Activated CD4-positive, alpha-beta T cell treated with anti-CD3 and anti-CD28 coated beads, Interleukin-2, amount 10 ng/mL, durations not matched to agents 7 days and 5 days (primary cell): ENCODE data around the gene CDX2. TPM values are rescaled to one million over a fixed set of nuclear protein-coding genes. Genes with fewer than 3 reads are reported as not detected.
"Not testable (repeated sequence)": the region's sequence is repeated elsewhere in the genome, so short reads cannot be mapped to it uniquely, and the experiment has no call there.

ENCODE experiments used
- CTCF ChIA-PET: fragments of 350-600 bp; sonication (Branson Sonifier 250); formaldehyde crosslinking; loops from one replicate; lab custom pipeline; 2021; ENCODE audit warnings: antibody characterized with exemption; lab: Charles Lee
- POLR2A ChIA-PET: fragments of 350-600 bp; sonication (Branson Sonifier 250); formaldehyde crosslinking; loops from one replicate; lab custom pipeline; 2021; ENCODE audit warnings: antibody characterized with exemption; lab: Charles Lee
- DNase-seq: peaks from one replicate; pipeline ENCODE4 v3.0.0-alpha.2; 2020
- H3K27ac Mint-ChIP-seq: one replicate; pipeline ENCODE4 v1.8.0; 2021; ENCODE audit warnings: mild to moderate bottlenecking, moderate library complexity, mixed read lengths
- H3K27me3 Mint-ChIP-seq: one replicate; pipeline ENCODE4 v1.8.0; 2021; ENCODE audit warnings: mixed read lengths
- H3K36me3 Mint-ChIP-seq: one replicate; pipeline ENCODE4 v1.8.0; 2021; ENCODE audit warnings: low read depth, mixed read lengths
- H3K4me1 Mint-ChIP-seq: one replicate; pipeline ENCODE4 v1.8.0; 2021; ENCODE audit warnings: mixed read lengths
- H3K4me3 Mint-ChIP-seq: one replicate; pipeline ENCODE4 v1.8.0; 2021; ENCODE audit warnings: mild to moderate bottlenecking, moderate library complexity, mixed read lengths
- H3K9me3 Mint-ChIP-seq: one replicate; pipeline ENCODE4 v1.8.0; 2021; ENCODE audit warnings: mixed read lengths
- total RNA-seq, 2 experiments: library from RNA; stranded (reverse); gene quantifications; one replicate each; pipeline ENCODE4 v1.2.3, GENCODE V29; 2021

Gene CDX2
- total RNA-seq, 2 experiments from 2014 or later: not detected

GRCh38 chr13:27966641-27967202 lies 2.4 kb downstream of the CDX2 start:
- H3K36me3 Mint-ChIP-seq: no peaks in the 10 kb centered on the region
- no peak overlapping the region for H3K27ac Mint-ChIP-seq
- H3K4me3 Mint-ChIP-seq: no peak overlapping the region
- CTCF ChIA-PET: interaction anchor here (1.2 to 2.0 kb wide), 2 partner anchors 9 to 140 kb away, joined by 3 to 6 read pairs; no protein-coding TSS in a partner anchor
- no peak for DNase-seq
- H3K27me3 Mint-ChIP-seq: peaks cover 89% of the 10 kb centered on the region
- POLR2A ChIA-PET: no interaction called here
- H3K4me1 Mint-ChIP-seq: peaks cover 5% of the 10 kb centered on the region
- H3K9me3 Mint-ChIP-seq: no peaks in the 10 kb centered on the region

GRCh38 chr13:27965740-27966640 lies 3.1 kb downstream of the CDX2 start:
- peaks cover 89% of the 10 kb centered on the region for H3K27me3 Mint-ChIP-seq
- CTCF ChIA-PET: interaction anchor here (1.2 to 1.5 kb wide), 2 partner anchors 10 to 18 kb away, joined by 3 to 4 read pairs; no protein-coding TSS in a partner anchor
- H3K9me3 Mint-ChIP-seq: no peaks in the 10 kb centered on the region
- no peaks in the 10 kb centered on the region for H3K36me3 Mint-ChIP-seq
- H3K4me3 Mint-ChIP-seq: no peak overlapping the region
- POLR2A ChIA-PET: no interaction called here
- H3K4me1 Mint-ChIP-seq: peaks cover 5% of the 10 kb centered on the region
- no peak for DNase-seq
- H3K27ac Mint-ChIP-seq: no peak overlapping the region

GRCh38 chr13:27965343-27965739 lies 3.8 kb downstream of the CDX2 start:
- H3K27ac Mint-ChIP-seq: no peak overlapping the region
- ChIA-PET POLR2A (no interaction called here), CTCF (interaction anchor here (1.5 kb wide), 1 partner anchor 19 kb away, joined by 4 read pairs; no protein-coding TSS in a partner anchor)
- no peak for DNase-seq
- peaks cover 5% of the 10 kb centered on the region for H3K4me1 Mint-ChIP-seq
- peaks cover 85% of the 10 kb centered on the region for H3K27me3 Mint-ChIP-seq
- H3K4me3 Mint-ChIP-seq: no peak overlapping the region
- no peaks in the 10 kb centered on the region for H3K36me3 Mint-ChIP-seq
- H3K9me3 Mint-ChIP-seq: no peaks in the 10 kb centered on the region

- H3K36me3 Mint-ChIP-seq: no peaks in the 10 kb centered on the region
- no peak overlapping the region for H3K27ac Mint-ChIP-seq
- no peaks in the 10 kb centered on the region for H3K9me3 Mint-ChIP-seq
- ChIA-PET CTCF (interaction anchor here (1.5 kb wide), 1 partner anchor 19 kb away, joined by 4 read pairs; no protein-coding TSS in a partner anchor), POLR2A (no interaction called here)
- no peak for DNase-seq
- H3K4me3 Mint-ChIP-seq: no peak overlapping the region
- H3K4me1 Mint-ChIP-seq: peaks cover 8% of the 10 kb centered on the region
- peaks cover 85% of the 10 kb centered on the region for H3K27me3 Mint-ChIP-seq
These were observed 4.3 kb downstream of the CDX2 start for GRCh38 chr13:27964741-27965323.

DNA sequence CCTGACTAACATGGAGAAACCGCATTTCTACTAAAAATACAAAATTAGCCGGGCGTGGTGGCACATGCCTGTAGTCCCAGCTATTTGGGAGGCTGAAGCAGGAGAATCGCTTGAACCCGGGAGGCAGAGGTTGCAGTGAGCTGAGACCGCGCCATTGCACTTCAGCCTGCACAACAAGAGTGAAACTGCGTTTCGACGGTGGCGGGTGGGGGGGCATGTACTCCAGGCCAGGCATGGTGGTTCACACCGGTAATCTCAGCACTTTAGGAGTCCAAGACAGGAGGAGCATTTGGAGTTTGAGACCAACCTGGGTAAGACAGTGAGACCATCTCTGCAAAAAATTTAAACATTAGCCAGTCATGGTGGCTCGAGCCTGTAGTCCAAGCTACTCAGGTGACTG lies 4.9 kb downstream of the CDX2 start:
- POLR2A ChIA-PET, H3K4me3 Mint-ChIP-seq, H3K9me3 Mint-ChIP-seq, DNase-seq, H3K36me3 Mint-ChIP-seq, H3K4me1 Mint-ChIP-seq, H3K27ac Mint-ChIP-seq: not testable (repeated sequence)
- peaks cover 84% of the 10 kb centered on the region for H3K27me3 Mint-ChIP-seq
- CTCF ChIA-PET: interaction anchor here (1.5 kb wide), 1 partner anchor 20 kb away, joined by 4 read pairs; no protein-coding TSS in a partner anchor

GRCh38 chr13:27963491-27963890 lies 5.6 kb downstream of the CDX2 start:
- peak overlapping the region; percentile 20 for H3K27ac Mint-ChIP-seq
- H3K4me3 Mint-ChIP-seq: no peak overlapping the region

DNA sequence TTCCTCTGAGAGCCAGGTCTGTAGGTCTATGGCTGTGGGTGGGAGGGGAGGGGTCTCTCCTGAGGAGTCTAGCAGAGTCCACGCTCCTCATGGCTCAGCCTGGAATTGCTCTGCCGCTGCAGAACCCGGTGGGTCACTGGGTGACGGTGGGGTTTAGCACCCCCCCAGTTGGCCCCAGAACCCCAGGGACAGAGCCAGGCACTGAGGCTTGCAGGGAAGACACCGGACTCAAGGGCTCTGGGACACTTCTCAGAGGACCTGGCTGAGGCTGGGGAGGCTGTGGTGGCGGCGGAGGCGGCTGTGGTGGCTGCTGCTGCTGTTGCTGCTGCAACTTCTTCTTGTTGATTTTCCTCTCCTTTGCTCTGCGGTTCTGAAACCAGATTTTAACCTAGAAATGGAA lies 6.1 kb downstream of the CDX2 start:
- H3K27me3 Mint-ChIP-seq: peaks cover 90% of the 10 kb centered on the region
- H3K4me3 Mint-ChIP-seq: no peak overlapping the region
- no peaks in the 10 kb centered on the region for H3K36me3 Mint-ChIP-seq
- ChIA-PET POLR2A (no interaction called here), CTCF (interaction anchor here (0.6 kb wide), 1 partner anchor 559 kb away, joined by 7 read pairs; no protein-coding TSS in a partner anchor)
- H3K27ac Mint-ChIP-seq: no peak overlapping the region
- peaks cover 3% of the 10 kb centered on the region for H3K4me1 Mint-ChIP-seq
- DNase-seq: no peak
- H3K9me3 Mint-ChIP-seq: no peaks in the 10 kb centered on the region

More at GRCh38 chr13:27963491-27963890, 5.6 kb downstream of the CDX2 start:
- DNase-seq: no peak
- Mint-ChIP-seq H3K9me3 (no peaks in the 10 kb centered on the region), H3K36me3 (no peaks in the 10 kb centered on the region), H3K27me3 (peaks cover 86% of the 10 kb centered on the region), H3K4me1 (peaks cover 3% of the 10 kb centered on the region)
- ChIA-PET CTCF (no interaction called here), POLR2A (no interaction called here)

GRCh38 chr13:27962128-27962841 lies 6.8 kb downstream of the CDX2 start:
- Mint-ChIP-seq H3K9me3 (no peaks in the 10 kb centered on the region), H3K27ac (no peak overlapping the region), H3K27me3 (peaks cover 87% of the 10 kb centered on the region), H3K36me3 (no peaks in the 10 kb centered on the region), H3K4me3 (no peak overlapping the region), H3K4me1 (peaks cover 3% of the 10 kb centered on the region)
- DNase-seq: no peak
- POLR2A ChIA-PET: no interaction called here
- CTCF ChIA-PET: interaction anchor here (0.6 to 0.8 kb wide), 3 partner anchors 8 to 559 kb away, joined by 3 to 7 read pairs (median 4); no protein-coding TSS in a partner anchor

DNA sequence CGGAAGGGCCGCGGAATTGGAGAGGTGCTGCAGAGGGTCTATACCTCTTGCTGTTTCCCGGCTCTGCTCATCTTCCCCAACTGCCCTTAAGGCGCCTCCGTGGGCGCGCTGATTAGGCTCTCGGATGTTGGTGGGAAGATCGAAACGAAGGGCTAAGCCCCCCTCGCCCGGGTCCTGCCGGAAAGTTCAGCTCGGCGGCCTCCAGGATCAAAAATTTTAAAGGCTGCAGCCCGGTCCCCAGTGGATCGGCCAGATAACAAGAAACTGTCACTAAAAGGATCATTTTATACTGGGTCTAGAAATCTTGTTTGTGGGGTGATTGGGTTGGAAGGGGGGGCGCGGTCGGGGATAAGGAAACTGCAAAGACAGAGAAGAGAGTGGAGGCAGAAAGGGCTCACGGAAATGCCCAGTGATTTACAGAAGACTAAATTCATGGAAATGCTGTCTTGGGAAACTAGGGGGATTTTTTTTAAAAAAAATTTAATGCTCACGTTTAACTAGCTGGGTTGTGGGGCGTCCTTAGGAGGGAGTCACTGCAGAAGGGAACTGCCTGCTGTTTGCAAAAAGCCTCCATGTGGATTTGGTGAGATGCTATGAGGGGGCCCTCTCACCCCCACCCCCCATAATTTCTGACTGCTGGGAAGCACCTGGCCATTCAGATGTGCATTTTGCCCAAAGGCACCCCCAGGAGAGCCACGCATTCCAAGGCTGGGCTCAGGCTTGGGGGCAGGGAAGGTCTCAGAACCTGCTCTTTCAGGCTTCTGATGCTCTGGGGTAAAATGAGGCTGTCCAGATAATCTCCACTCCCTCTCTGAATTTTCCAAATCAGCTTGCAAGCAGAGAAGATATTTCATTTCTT lies 7.7 kb downstream of the CDX2 start:
- CTCF ChIA-PET: interaction anchor here (1.0 kb wide), 1 partner anchor 41 kb away, joined by 3 read pairs; no protein-coding TSS in a partner anchor
- Mint-ChIP-seq H3K36me3 (no peaks in the 10 kb centered on the region), H3K4me3 (no peak overlapping the region)

DNA sequence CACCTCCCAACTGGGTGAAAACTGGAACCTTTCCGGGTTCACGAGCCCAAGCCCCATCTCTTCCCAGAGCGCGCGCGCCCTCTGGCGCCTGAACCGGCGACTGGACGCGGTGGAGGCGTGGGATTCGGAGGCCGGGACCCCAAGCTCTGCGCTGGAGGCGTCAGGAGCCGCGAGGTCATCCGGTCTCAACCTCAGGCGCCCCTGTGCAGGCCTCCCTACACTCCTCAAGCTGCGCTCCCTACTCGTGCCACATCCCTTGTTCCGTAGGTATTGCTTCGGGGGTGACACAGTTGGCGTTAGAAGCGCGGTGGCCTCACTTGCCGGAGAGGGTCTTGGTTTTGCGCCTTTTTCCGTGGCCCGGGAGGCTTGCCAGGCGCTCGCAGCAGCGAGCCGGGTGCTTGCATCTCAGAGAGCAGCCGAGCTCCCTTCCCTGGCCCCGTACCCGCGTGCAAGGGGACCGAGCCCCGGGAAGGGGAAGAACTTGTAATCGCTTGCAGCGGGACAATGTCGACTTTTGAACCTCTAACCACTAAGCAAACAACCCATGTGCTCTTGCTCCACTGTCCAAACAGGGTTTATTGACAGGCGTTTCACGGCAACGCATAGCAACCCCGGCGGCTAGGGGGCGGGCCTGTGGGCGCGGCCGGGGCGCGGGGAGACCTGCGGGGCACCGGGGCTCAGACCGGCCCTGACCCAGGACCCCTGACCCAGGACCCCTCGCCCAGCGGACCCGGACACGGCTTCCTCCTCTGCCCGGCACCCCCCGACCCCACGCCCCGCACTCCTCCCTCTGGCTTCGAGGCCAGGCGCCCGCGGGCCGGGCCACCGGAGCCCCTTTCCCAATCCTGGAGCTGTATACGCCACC lies 8.5 kb downstream of the CDX2 start:
- no peaks in the 10 kb centered on the region for H3K9me3 Mint-ChIP-seq
- no peak overlapping the region for H3K27ac Mint-ChIP-seq
- POLR2A ChIA-PET: no interaction called here
- H3K36me3 Mint-ChIP-seq: no peaks in the 10 kb centered on the region
- H3K27me3 Mint-ChIP-seq: peaks cover 84% of the 10 kb centered on the region
- H3K4me3 Mint-ChIP-seq: peak overlapping the region; percentile 24
- H3K4me1 Mint-ChIP-seq: peaks cover 3% of the 10 kb centered on the region
- CTCF ChIA-PET: interaction anchor here (1.0 kb wide), 2 partner anchors 40 to 45 kb away, joined by 3 read pairs; no protein-coding TSS in a partner anchor
- DNase-seq: peak; percentile 23

More for the DNA sequence above, 7.7 kb downstream of the CDX2 start:
- Mint-ChIP-seq H3K4me1 (peaks cover 3% of the 10 kb centered on the region), H3K27me3 (peaks cover 85% of the 10 kb centered on the region), H3K27ac (no peak overlapping the region), H3K9me3 (no peaks in the 10 kb centered on the region)
- DNase-seq: no peak
- POLR2A ChIA-PET: no interaction called here

DNA sequence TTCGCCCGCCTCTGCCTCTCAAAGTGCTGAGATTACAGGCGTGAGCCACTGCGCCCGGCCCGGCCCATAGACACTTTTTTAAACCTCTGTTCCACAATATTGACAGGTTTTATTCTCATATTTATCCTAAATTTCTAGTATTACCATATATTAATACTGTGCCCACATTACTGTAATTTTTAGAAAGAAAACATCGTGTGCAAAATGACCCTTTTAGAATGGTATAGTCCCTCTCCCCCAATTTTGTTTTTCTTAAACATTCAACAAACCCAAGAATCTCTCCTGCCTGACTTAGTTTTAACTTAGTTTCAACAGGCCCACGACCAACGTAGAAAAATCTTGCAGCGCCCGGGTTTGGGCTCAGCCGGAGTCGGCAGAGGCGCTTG lies 9.1 kb downstream of the CDX2 start:
- Mint-ChIP-seq H3K4me3 (peak overlapping the region; percentile 24), H3K27ac (no peak overlapping the region), H3K4me1 (peaks cover 8% of the 10 kb centered on the region), H3K36me3 (no peaks in the 10 kb centered on the region), H3K27me3 (peaks cover 84% of the 10 kb centered on the region), H3K9me3 (no peaks in the 10 kb centered on the region)
- POLR2A ChIA-PET: no interaction called here
- CTCF ChIA-PET: interaction anchor here (1.0 to 1.3 kb wide), 3 partner anchors 39 to 49 kb away, joined by 3 read pairs; no protein-coding TSS in a partner anchor
- no peak for DNase-seq
